H4 (cell line): ENCODE data around the gene DLG2. TPM values are rescaled to one million over a fixed set of nuclear protein-coding genes. Genes with fewer than 3 reads are reported as not detected.

ENCODE experiments used
- DNase-seq: peaks from one replicate; pipeline ENCODE4 v3.0.0-alpha.2; 2015; ENCODE audit warnings: low spot score
- total RNA-seq: library from RNA; depleted of rRNA; stranded (reverse); fragments of >200 nt; shearing (Covaris generic); gene quantifications from 2 replicates; pipeline ENCODE4 v1.2.3, GENCODE V29; 2014

The DLG2 gene
- total RNA-seq, 1 experiment from 2014 or later, result 2.6 TPM

GRCh38 chr11:84471501-84471900 is 1155.6 kb downstream of the DLG2 start:
- DNase-seq, result no peak

GRCh38 chr11:84468235-84468634 is 1158.9 kb downstream of the DLG2 start:
- no peak for DNase-seq

GRCh38 chr11:84465040-84465439 is 1162.1 kb downstream of the DLG2 start:
- peak; percentile 58 for DNase-seq

GRCh38 chr11:84455691-84456090 is 1171.5 kb downstream of the DLG2 start:
- DNase-seq, result no peak

- no peak for DNase-seq
Measured at GRCh38 chr11:84452211-84452610, 1174.9 kb downstream of the DLG2 start.

GRCh38 chr11:84438565-84438964 is 1188.6 kb downstream of the DLG2 start:
- no peak for DNase-seq

- DNase-seq, result peak; percentile 7
Measured at GRCh38 chr11:84437071-84437980, 1189.8 kb downstream of the DLG2 start.

GRCh38 chr11:84430661-84431060 is 1196.5 kb downstream of the DLG2 start:
- DNase-seq, result peak; percentile 5

GRCh38 chr11:84425673-84426072 is 1201.5 kb downstream of the DLG2 start:
- no peak for DNase-seq

- peak; percentile 15 for DNase-seq
Measured at GRCh38 chr11:84420271-84420670, 1206.9 kb downstream of the DLG2 start.

GRCh38 chr11:84419616-84420015 is 1207.5 kb downstream of the DLG2 start:
- no peak for DNase-seq

GRCh38 chr11:84414920-84415319 is 1212.2 kb downstream of the DLG2 start:
- DNase-seq, result no peak

- DNase-seq, result no peak
Measured at GRCh38 chr11:84413549-84413948, 1213.6 kb downstream of the DLG2 start.

GRCh38 chr11:84412862-84413261 is 1214.3 kb downstream of the DLG2 start:
- no peak for DNase-seq

- no peak for DNase-seq
Measured at GRCh38 chr11:84408946-84409411, 1218.2 kb downstream of the DLG2 start.

GRCh38 chr11:84407091-84407490 is 1220.1 kb downstream of the DLG2 start:
- DNase-seq, result no peak

- peak; percentile 24 for DNase-seq
Measured at GRCh38 chr11:84398017-84398626, 1229.0 kb downstream of the DLG2 start.

- DNase-seq, result no peak
Measured at GRCh38 chr11:84396521-84396920, 1230.6 kb downstream of the DLG2 start.

GRCh38 chr11:84390441-84391078 is 1236.6 kb downstream of the DLG2 start:
- peak; percentile 41 for DNase-seq

GRCh38 chr11:84389696-84390095 is 1237.4 kb downstream of the DLG2 start:
- DNase-seq, result no peak

GRCh38 chr11:84384731-84385130 is 1242.4 kb downstream of the DLG2 start:
- peak; percentile 29 for DNase-seq

- no peak for DNase-seq
Measured at GRCh38 chr11:84383576-84383975, 1243.6 kb downstream of the DLG2 start.

GRCh38 chr11:84381666-84382065 is 1245.5 kb downstream of the DLG2 start:
- no peak for DNase-seq
